Measurements from ENCODE around the gene SPPL2C. TPM values are rescaled to one million over a fixed set of nuclear protein-coding genes. Genes with fewer than 3 reads are reported as not detected.

The SPPL2C gene
- polyA plus RNA-seq, 1 donor from 2014 or later = not detected

- Histone ChIP-seq H3K9me3 (ENCODE audit: low read length) (no peaks in the 10 kb centered on the region), H3K9ac (ENCODE audit: low read length) (no peak overlapping the region), H3K27ac (ENCODE audit: low read length) (no peak overlapping the region), H3K27me3 (ENCODE audit: insufficient read depth, low read depth, low read length) (no peaks in the 10 kb centered on the region), H4K20me1 (ENCODE audit: insufficient read depth) (no peaks in the 10 kb centered on the region), H3K79me2 (replicated peaks; ENCODE audit: insufficient read depth, low read length) (no peaks in the 10 kb centered on the region), H3K9me2 (ENCODE audit: insufficient read depth, low read length) (no peaks in the 10 kb centered on the region), H3K36me3 (ENCODE audit: insufficient read depth, low read length) (no peaks in the 10 kb centered on the region), H2AFZ (ENCODE audit: low read depth, low read length) (no peak overlapping the region), H3F3A (ENCODE audit: insufficient read depth, low read length, poor library complexity, severe bottlenecking) (no peaks in the 10 kb centered on the region), H3K4me2 (ENCODE audit: low read length) (no peak overlapping the region), H3K4me3 (ENCODE audit: low read length) (no peak overlapping the region)
- TF ChIP-seq POLR2AphosphoS5 (IDR thresholded peaks at IDR 0.05) (no peak), CTCF (IDR thresholded peaks at IDR 0.05; ENCODE audit: poor library complexity, severe bottlenecking) (no peak), EP300 (conservative IDR thresholded peaks at IDR 0.05; ENCODE audit: poor library complexity, severe bottlenecking) (no peak), RAD21 (conservative IDR thresholded peaks at IDR 0.05) (no peak), REST (IDR thresholded peaks at IDR 0.05; ENCODE audit: borderline replicate concordance) (no peak), TAF1 (IDR thresholded peaks at IDR 0.05; ENCODE audit: low read depth) (no peak), MXI1 (conservative IDR thresholded peaks at IDR 0.05; ENCODE audit: poor library complexity, severe bottlenecking) (no peak), EZH2 (IDR thresholded peaks at IDR 0.05; ENCODE audit: borderline replicate concordance, insufficient read depth, low read length, poor library complexity, severe bottlenecking) (no peak), SMC3 (conservative IDR thresholded peaks at IDR 0.05; ENCODE audit: poor library complexity) (no peak)
Observed at GRCh38 chr17:45850011-45850410, 5.3 kb downstream of the SPPL2C start.

DNA sequence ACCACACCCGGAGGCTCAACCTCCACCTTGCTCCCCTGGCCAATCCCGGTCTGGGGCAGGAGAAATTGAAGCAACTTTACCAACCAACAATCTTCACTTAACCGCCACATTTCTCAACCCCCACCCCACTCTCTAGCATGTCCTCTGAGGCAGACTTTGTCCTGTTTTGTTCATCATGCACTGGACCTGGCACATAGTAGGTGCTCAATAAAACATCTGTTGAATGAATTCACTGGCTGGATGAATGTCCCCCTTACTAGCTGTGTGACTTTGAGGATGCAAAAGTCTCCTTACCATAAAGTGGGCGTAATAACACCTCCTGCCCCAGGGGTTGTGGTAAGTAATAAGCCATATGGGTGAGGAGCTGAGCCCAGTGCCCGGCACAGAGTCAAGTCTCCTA is 5.8 kb downstream of the SPPL2C start:
- Histone ChIP-seq H3K9me2 (ENCODE audit: insufficient read depth, low read length) (no peaks in the 10 kb centered on the region), H4K20me1 (ENCODE audit: insufficient read depth) (no peaks in the 10 kb centered on the region), H3F3A (ENCODE audit: insufficient read depth, low read length, poor library complexity, severe bottlenecking) (no peaks in the 10 kb centered on the region), H3K9me3 (ENCODE audit: low read length) (no peaks in the 10 kb centered on the region), H3K27me3 (ENCODE audit: insufficient read depth, low read depth, low read length) (no peaks in the 10 kb centered on the region), H3K79me2 (replicated peaks; ENCODE audit: insufficient read depth, low read length) (no peaks in the 10 kb centered on the region), H3K27ac (ENCODE audit: low read length) (no peak overlapping the region), H3K4me2 (ENCODE audit: low read length) (no peak overlapping the region), H2AFZ (ENCODE audit: low read depth, low read length) (no peak overlapping the region), H3K36me3 (ENCODE audit: insufficient read depth, low read length) (no peaks in the 10 kb centered on the region), H3K4me3 (ENCODE audit: low read length) (no peak overlapping the region), H3K9ac (ENCODE audit: low read length) (no peak overlapping the region)
- TF ChIP-seq CTCF (IDR thresholded peaks at IDR 0.05; ENCODE audit: poor library complexity, severe bottlenecking) = no peak
- TF ChIP-seq EZH2 (IDR thresholded peaks at IDR 0.05; ENCODE audit: borderline replicate concordance, insufficient read depth, low read length, poor library complexity, severe bottlenecking) = no peak
- TF ChIP-seq POLR2AphosphoS5 (IDR thresholded peaks at IDR 0.05) = no peak
- TF ChIP-seq MXI1 (conservative IDR thresholded peaks at IDR 0.05; ENCODE audit: poor library complexity, severe bottlenecking) = no peak
- TF ChIP-seq EP300 (conservative IDR thresholded peaks at IDR 0.05; ENCODE audit: poor library complexity, severe bottlenecking) = no peak
- TF ChIP-seq REST (IDR thresholded peaks at IDR 0.05; ENCODE audit: borderline replicate concordance) = no peak
- no peak for TF ChIP-seq RAD21 (conservative IDR thresholded peaks at IDR 0.05)
- TF ChIP-seq SMC3 (conservative IDR thresholded peaks at IDR 0.05; ENCODE audit: poor library complexity) = no peak
- TF ChIP-seq TAF1 (IDR thresholded peaks at IDR 0.05; ENCODE audit: low read depth) = no peak
